GM08714 (cell line): ENCODE measurements around the gene ANKS1A.
"Not testable (repeated sequence)": the region's sequence is repeated elsewhere in the genome, so short reads cannot be mapped to it uniquely, and the experiment has no call there.

ENCODE experiments used
- H3K4me3 ChIP-seq: fragments of 200-500 bp; sonication (Bioruptor generic); 2 replicates; pipeline ENCODE4 v1.5.1; 2014; ENCODE audit warnings: mild to moderate bottlenecking, low read length, inconsistent platforms
- ZNF274 ChIP-seq: IDR thresholded peaks from 2 replicates; pipeline ENCODE4 v1.6.1; 2012; ENCODE audit warnings: mild to moderate bottlenecking, low read depth, low read length

The ANKS1A gene

GRCh38 chr6:35096129-35096862, 207.2 kb downstream of the ANKS1A start:
- no peak for TF ChIP-seq ZNF274
- H3K4me3 ChIP-seq: no peak overlapping the region

- no peak for TF ChIP-seq ZNF274
- no peak overlapping the region for H3K4me3 ChIP-seq
Observed at GRCh38 chr6:35099116-35099515, 210.1 kb downstream of the ANKS1A start.

GRCh38 chr6:35105078-35105477, 216.0 kb downstream of the ANKS1A start:
- H3K4me3 ChIP-seq: no peak overlapping the region
- TF ChIP-seq ZNF274: no peak

GRCh38 chr6:35106061-35106460, 217.0 kb downstream of the ANKS1A start:
- H3K4me3 ChIP-seq: not testable (repeated sequence)

- not testable (repeated sequence) for H3K4me3 ChIP-seq
Observed at GRCh38 chr6:35107208-35107607, 218.2 kb downstream of the ANKS1A start.

GRCh38 chr6:35107761-35108160, 218.7 kb downstream of the ANKS1A start:
- not testable (repeated sequence) for H3K4me3 ChIP-seq

- TF ChIP-seq ZNF274: no peak
Observed at GRCh38 chr6:35108309-35108885, 219.3 kb downstream of the ANKS1A start.

GRCh38 chr6:35120746-35121145, 231.7 kb downstream of the ANKS1A start:
- no peak overlapping the region for H3K4me3 ChIP-seq
- no peak for TF ChIP-seq ZNF274

More at GRCh38 chr6:35108309-35108885, 219.3 kb downstream of the ANKS1A start:
- H3K4me3 ChIP-seq: no peak overlapping the region

GRCh38 chr6:35124356-35124755, 235.3 kb downstream of the ANKS1A start:
- no peak for TF ChIP-seq ZNF274
- no peak overlapping the region for H3K4me3 ChIP-seq

- H3K4me3 ChIP-seq: no peak overlapping the region
- TF ChIP-seq ZNF274: no peak
Observed at GRCh38 chr6:35128042-35128441, 239.0 kb downstream of the ANKS1A start.

GRCh38 chr6:35128496-35128895, 239.4 kb downstream of the ANKS1A start:
- H3K4me3 ChIP-seq: no peak overlapping the region
- TF ChIP-seq ZNF274: no peak

GRCh38 chr6:35136185-35136584, 247.1 kb downstream of the ANKS1A start:
- no peak for TF ChIP-seq ZNF274
- no peak overlapping the region for H3K4me3 ChIP-seq

GRCh38 chr6:35138191-35138590, 249.1 kb downstream of the ANKS1A start:
- H3K4me3 ChIP-seq: not testable (repeated sequence)

- no peak overlapping the region for H3K4me3 ChIP-seq
- no peak for TF ChIP-seq ZNF274
Observed at GRCh38 chr6:35139470-35139869, 250.4 kb downstream of the ANKS1A start.

- no peak for TF ChIP-seq ZNF274
- H3K4me3 ChIP-seq: no peak overlapping the region
Observed at GRCh38 chr6:35139924-35140638, 251.0 kb downstream of the ANKS1A start.
